GM19025 (cell line): ENCODE measurements around the gene GSTA3.
"Not testable (repeated sequence)": the region's sequence is repeated elsewhere in the genome, so short reads cannot be mapped to it uniquely, and the experiment has no call there.

Experiments used
- ATAC-seq: cut with Tn5 transposase; IDR thresholded peaks from one replicate; pipeline ENCODE4 v1.9.1; 2021; ENCODE audit warnings: mild to moderate bottlenecking, low read depth, moderate library complexity; ENCODE audit not compliant: unreplicated experiment

GSTA3 gene

DNA sequence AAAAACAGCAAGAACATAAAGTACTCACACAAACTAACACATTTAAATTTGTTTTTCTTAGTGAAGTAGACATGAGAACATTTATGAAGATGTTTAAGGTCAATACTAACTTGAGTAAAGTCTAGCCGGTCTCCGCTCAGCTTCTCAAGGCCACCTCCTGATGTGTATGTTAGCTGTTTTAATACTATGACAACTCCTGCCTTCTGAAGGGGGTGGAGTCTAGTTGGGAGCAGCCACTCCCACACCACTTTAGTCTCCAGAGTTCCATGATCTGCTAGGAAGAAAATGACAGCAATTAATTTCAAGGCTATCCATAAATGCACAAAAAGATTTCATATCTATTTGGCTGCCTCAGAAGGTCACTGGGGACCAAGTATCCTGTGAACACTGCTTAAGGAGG lies at the start of gene GSTA3:
GSTA3 (minus strand) TSS at position 168 of the 400 bp plus-strand sequence. CDS start 3,864 bp downstream, outside the sequence.
- ATAC-seq = no peak

GRCh38 chr6:52958546-52959255 lies 49.2 kb upstream of the GSTA3 start:
- ATAC-seq = no peak

DNA sequence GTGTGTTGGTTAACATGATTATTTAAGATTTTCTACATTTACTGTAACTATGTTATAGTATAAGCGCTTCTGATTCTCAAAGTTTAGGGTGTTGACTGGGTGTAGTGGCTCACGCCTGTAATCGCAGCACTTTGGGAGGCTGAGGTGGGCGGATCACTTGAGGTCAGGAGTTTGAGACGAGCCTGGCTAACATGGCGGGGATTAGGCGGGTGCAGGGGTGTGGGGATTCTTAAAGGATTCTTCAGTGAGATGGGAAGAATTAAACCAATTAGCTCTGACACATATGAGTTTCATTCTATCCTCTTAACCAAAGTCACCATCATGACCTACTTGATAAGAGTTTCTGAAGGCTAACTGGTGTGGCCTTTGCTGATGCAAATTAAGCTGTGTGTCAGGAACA lies 46.4 kb upstream of the GSTA3 start:
- ATAC-seq = no peak

GRCh38 chr6:52953911-52954839 lies 44.7 kb upstream of the GSTA3 start:
- ATAC-seq = no peak

- no peak for ATAC-seq
Measured at GRCh38 chr6:52946306-52946705, 36.8 kb upstream of the GSTA3 start.

DNA sequence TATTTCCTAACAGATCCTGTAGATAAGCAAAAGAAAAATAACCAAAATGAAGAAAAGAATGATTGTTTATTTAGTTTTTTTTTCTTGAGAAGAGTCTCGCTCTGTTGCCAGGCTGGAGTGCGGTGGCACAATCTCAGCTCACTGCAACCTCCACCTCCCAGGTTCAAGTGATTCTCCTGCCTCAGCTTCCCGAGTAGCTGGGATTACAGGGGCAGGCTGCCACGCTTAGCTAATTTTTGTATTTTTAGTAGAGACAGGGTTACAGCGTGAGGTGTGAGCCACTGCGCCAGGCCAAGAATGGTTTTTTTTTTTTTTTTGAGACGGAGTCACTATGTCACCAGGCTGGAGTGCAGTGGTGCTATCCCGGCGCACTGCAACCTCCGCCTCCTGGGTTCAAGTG lies 33.3 kb upstream of the GSTA3 start:
- ATAC-seq = not testable (repeated sequence)

GRCh38 chr6:52942221-52942620 lies 32.7 kb upstream of the GSTA3 start:
- no peak for ATAC-seq

GRCh38 chr6:52937908-52938307 lies 28.4 kb upstream of the GSTA3 start:
- no peak for ATAC-seq

DNA sequence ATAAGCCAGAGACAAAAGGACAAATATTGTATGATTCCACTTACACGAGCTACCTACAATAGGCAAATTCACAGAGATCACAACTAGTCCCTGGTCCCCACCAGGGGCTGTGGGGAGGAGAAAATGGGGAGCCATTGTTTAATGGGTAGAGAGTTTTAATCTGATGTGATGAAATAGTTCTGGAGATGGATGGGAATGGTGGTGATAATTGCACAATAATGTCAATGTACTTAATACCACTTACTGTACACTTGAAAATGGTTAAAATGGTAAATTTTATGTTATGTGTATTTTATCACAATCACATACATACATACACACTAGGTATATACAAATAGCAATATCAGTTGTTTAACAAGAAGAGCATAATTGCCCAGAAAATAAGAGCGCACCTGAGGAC lies 24.3 kb upstream of the GSTA3 start:
- no peak for ATAC-seq

DNA sequence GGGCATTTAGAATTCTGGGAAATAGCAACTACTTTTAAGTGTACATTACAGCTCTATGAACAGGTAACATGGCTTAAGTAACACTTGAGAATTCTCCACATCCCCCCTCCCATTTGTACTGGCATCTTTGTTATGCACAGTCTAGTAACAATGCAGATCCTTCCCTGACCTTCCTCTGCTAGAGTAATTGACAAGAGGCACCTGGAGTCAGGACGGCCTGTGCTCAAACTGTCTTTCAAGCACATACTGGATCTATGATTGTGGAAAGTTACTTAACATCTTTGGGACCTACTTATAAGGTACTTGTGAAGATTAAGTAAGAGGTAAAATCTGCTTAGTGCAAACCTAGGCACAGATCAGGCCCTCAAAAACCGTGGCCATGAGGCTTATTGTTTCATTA lies 21.9 kb upstream of the GSTA3 start:
- ATAC-seq = no peak

GRCh38 chr6:52929321-52930164 lies 20.0 kb upstream of the GSTA3 start:
- no peak for ATAC-seq

DNA sequence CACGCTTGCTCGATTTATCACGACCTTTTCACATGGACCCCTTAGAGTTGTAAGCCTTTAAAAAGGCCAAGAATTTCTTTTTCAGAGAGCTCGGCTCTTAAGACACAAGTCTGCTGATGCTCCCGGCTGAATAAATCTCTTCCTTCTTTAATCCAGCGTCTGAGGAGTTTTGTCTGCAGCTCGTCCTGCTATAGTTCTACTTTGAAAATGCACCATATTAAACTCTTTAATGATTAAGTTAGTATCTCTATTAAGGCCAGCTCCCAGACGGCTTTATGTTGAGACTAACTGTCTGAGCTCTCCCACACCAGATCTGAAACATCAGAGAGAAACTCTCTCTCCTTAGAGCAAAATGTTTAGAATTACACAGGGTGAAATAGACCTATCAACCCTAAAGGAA lies 18.0 kb upstream of the GSTA3 start:
- ATAC-seq = no peak

GRCh38 chr6:52925919-52926792 lies 16.7 kb upstream of the GSTA3 start:
- no peak for ATAC-seq

GRCh38 chr6:52925042-52925441 lies 15.5 kb upstream of the GSTA3 start:
- ATAC-seq = no peak

- not testable (repeated sequence) for ATAC-seq
Measured at GRCh38 chr6:52923689-52924088, 14.2 kb upstream of the GSTA3 start.

DNA sequence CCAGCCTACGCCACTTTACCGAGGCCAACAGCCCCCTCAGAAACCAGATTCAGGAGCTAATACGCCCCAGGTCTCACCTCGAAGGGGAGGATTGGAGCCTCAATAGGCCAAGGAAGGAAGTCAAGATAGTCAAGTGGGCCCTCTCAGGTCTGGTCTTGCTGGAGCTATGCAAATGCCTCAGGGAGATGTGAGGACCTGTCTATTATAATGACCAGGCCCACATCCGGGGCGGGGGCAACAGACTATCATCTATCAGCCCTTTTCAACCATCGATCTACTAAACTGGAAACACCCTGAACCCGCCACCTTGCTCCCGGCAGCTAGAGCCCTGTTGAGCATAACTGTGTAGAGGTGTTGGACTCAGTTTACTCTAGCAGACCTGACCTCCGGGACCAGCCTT lies 12.7 kb upstream of the GSTA3 start:
- ATAC-seq = no peak

GRCh38 chr6:52921743-52922142 lies 12.2 kb upstream of the GSTA3 start:
- ATAC-seq = no peak

DNA sequence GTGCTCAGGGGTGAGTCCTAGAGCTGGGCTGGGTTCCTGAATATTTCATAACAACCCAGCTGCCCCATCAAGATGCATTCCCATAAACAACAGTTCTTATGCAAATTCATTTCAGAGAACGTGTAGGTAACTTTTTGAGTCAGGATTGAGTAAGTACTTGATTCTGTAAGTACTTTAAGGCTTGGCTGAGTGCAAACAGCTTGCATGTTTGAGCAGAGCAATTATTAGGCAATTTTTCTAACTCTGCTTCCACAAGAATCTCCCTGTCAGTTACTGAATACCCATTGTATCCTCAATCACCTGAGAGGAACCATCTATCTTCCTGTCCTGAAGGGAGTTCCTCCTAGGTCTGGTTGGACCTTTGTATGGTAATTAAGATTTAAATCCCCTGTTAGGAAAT lies 10.0 kb upstream of the GSTA3 start:
- ATAC-seq = not testable (repeated sequence)

DNA sequence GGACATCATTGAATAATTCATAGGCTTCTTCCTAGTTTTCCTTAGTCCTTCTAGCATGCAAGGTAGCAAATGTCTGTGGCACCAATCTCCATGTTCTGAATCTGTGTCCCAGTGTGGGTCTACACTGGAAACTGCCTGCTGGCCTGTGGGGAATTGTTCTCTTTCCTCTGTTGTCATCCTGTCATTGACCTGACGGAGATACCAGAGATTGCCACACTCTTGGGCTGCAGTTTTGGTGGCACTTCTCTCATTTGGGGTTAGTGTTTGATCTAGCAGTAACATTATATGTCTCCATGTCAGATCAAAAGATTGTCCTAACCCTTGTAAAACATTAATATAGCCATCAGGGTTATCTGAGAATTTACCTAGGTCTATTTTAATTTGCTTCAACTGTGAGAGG lies 9.3 kb upstream of the GSTA3 start:
- ATAC-seq = not testable (repeated sequence)
